HCT116 (cell line): ENCODE data around the gene FBXW4. TPM values are rescaled to one million over a fixed set of nuclear protein-coding genes. Genes with fewer than 3 reads are reported as not detected.

Experiments used
- ATAC-seq: fragments of 200-7000 bp; cut with Tn5 transposase; 2 replicates; pipeline ENCODE4 v1.9.1; 2020; ENCODE audit warnings: mild to moderate bottlenecking, moderate library complexity
- BruUV-seq: library from RNA; stranded (reverse); fragments of 400-500 nt; replicated peaks from 2 replicates; lab custom pipeline; 2021; lab: Mats Ljungman, UMichigan
- CTCF ChIA-PET: fragments of 300-600 bp; sonication (Branson Sonifier 250); formaldehyde crosslinking; loops from one replicate; lab custom pipeline; 2021; ENCODE audit warnings: antibody characterized with exemption; lab: Charles Lee
- POLR2A ChIA-PET: fragments of 300-600, 350-600 bp; sonication (Branson Sonifier 250); formaldehyde crosslinking; loops from one replicate; lab custom pipeline; 2021; ENCODE audit warnings: antibody characterized with exemption; lab: Charles Lee
- RAD21 ChIA-PET, 2 experiments: fragments of 300-600 bp; sonication (Branson Sonifier 250); formaldehyde crosslinking; loops; one replicate each; lab custom pipeline; 2023; ENCODE audit warnings: low total read pairs in 2 of 2; ENCODE audit not compliant: uncharacterized antibody in 2 of 2, unreplicated experiment in 2 of 2, low non-redundant PET in 1 of 2; lab: Charles Lee
- DNase-seq: peaks from one replicate; pipeline ENCODE4 v3.0.0-alpha.2; 2010; ENCODE audit warnings: low read depth, low spot score
- H2AFZ ChIP-seq: fragments of 200-600 bp; shearing (Covaris generic), sonication (generic); 2 replicates; pipeline ENCODE4 v1.6.1; 2017; ENCODE audit warnings: low read depth, mixed run types, mixed read lengths, antibody characterized with exemption, low read length; ENCODE audit not compliant: poor library complexity, severe bottlenecking
- H3K27ac ChIP-seq: 2 replicates; pipeline ENCODE4 v1.5.1; 2012; ENCODE audit warnings: low read depth, low read length
- H3K27me3 ChIP-seq: fragments of 200-600 bp; sonication (generic); 2 replicates; pipeline ENCODE4 v1.6.1; 2016; ENCODE audit warnings: mixed run types, low read length, mixed read lengths; ENCODE audit not compliant: insufficient read depth
- H3K36me3 ChIP-seq, 2 experiments: fragments of 200-500 bp in 1 of 2; fragments of 200-600 bp in 1 of 2; sonication (Bioruptor generic) in 1 of 2; sonication (generic) in 1 of 2; 2 replicates each; pipeline versions ENCODE4 v1.5.1 to v1.6.1; 2014 to 2016; ENCODE audit warnings: low read length in 2 of 2, inconsistent platforms in 1 of 2, mixed read lengths in 1 of 2, mixed run types in 1 of 2; ENCODE audit not compliant: insufficient read depth in 2 of 2, control insufficient read depth in 1 of 2
- H3K4me1 ChIP-seq, 2 experiments: fragments of 200-600 bp in 1 of 2; sonication (generic) in 1 of 2; 2 replicates each; pipeline versions ENCODE4 v1.5.1 to v1.6.1; 2012 to 2017; ENCODE audit warnings: low read length in 2 of 2, inconsistent platforms in 1 of 2, mild to moderate bottlenecking in 1 of 2, mixed read lengths in 1 of 2, mixed run types in 1 of 2, moderate library complexity in 1 of 2; ENCODE audit not compliant: insufficient read depth in 2 of 2, control insufficient read depth in 1 of 2
- H3K4me2 ChIP-seq: fragments of 200-600 bp; sonication (generic); 2 replicates; pipeline ENCODE4 v1.6.1; 2017; ENCODE audit warnings: mixed run types, low read length, mixed read lengths
- H3K4me3 ChIP-seq, 2 experiments: fragments of 200-600 bp in 1 of 2; sonication (generic) in 1 of 2; replicated peaks in 1 of 2; 2 replicates each; pipeline ENCODE4 v1.5.1; 2011 to 2016; ENCODE audit warnings: low read length in 2 of 2, control low read depth in 1 of 2, low read depth in 1 of 2, mild to moderate bottlenecking in 1 of 2, mixed read lengths in 1 of 2, mixed run types in 1 of 2
- H3K79me2 ChIP-seq: fragments of 200-600 bp; sonication (generic); 2 replicates; pipeline ENCODE4 v1.6.1; 2017; ENCODE audit warnings: mild to moderate bottlenecking, mixed run types, low read length, moderate library complexity, mixed read lengths; ENCODE audit not compliant: insufficient read depth
- H3K9ac ChIP-seq: fragments of 200-600 bp; sonication (generic); 2 replicates; pipeline ENCODE4 v1.6.1; 2016; ENCODE audit warnings: low read length, mixed read lengths
- H3K9me2 ChIP-seq: fragments of 200-600 bp; sonication (generic), shearing (Covaris generic); 2 replicates; pipeline ENCODE4 v1.6.1; 2017; ENCODE audit warnings: mixed run types, mild to moderate bottlenecking, moderate library complexity; ENCODE audit not compliant: insufficient read depth
- H3K9me3 ChIP-seq, 2 experiments: fragments of 200-500 bp in 1 of 2; fragments of 200-600 bp in 1 of 2; sonication (Bioruptor generic) in 1 of 2; sonication (generic) in 1 of 2; 2 replicates each; pipeline ENCODE4 v1.6.1; 2014 to 2017; ENCODE audit warnings: low read length in 2 of 2, mixed read lengths in 2 of 2, inconsistent platforms in 1 of 2, low read depth in 1 of 2, mild to moderate bottlenecking in 1 of 2, mixed run types in 1 of 2, moderate library complexity in 1 of 2; ENCODE audit not compliant: control insufficient read depth in 1 of 2, insufficient read depth in 1 of 2
- H4K20me1 ChIP-seq: fragments of 200-600 bp; sonication (generic), shearing (Covaris generic); 2 replicates; pipeline ENCODE4 v1.6.1; 2017; ENCODE audit warnings: mixed run types, mild to moderate bottlenecking, moderate library complexity; ENCODE audit not compliant: insufficient read depth
- CEBPB ChIP-seq: IDR thresholded peaks from 2 replicates; pipeline ENCODE4 v1.6.1; 2012; ENCODE audit warnings: low read depth
- CTCF ChIP-seq, 3 experiments: fragments of 200-600 bp in 1 of 3; sonication (generic) in 1 of 3; IDR thresholded peaks in 2 of 3; conservative IDR thresholded peaks in 1 of 3; 2 replicates each; pipeline ENCODE4 v1.5.1; 2012 to 2017; ENCODE audit warnings: low read depth in 2 of 3, low read length in 2 of 3, antibody characterized with exemption in 1 of 3, borderline replicate concordance in 1 of 3, control low read depth in 1 of 3, mild to moderate bottlenecking in 1 of 3, mixed read lengths in 1 of 3, mixed run types in 1 of 3, moderate library complexity in 1 of 3; ENCODE audit not compliant: insufficient read depth in 1 of 3
- EZH2 ChIP-seq: fragments of 200-600 bp; sonication (generic); IDR thresholded peaks from 2 replicates; pipeline ENCODE4 v1.6.1; 2017; ENCODE audit warnings: antibody characterized with exemption, mixed run types
- REST ChIP-seq: IDR thresholded peaks from 2 replicates; pipeline ENCODE4 v1.6.1; 2012; ENCODE audit warnings: low read depth
- ZBTB33 ChIP-seq: IDR thresholded peaks from 2 replicates; pipeline ENCODE4 v1.6.1; 2011; ENCODE audit warnings: mild to moderate bottlenecking, low read length, moderate library complexity; ENCODE audit not compliant: insufficient replicate concordance; ENCODE audit errors: extremely low read depth
- ZFX ChIP-seq: fragments of 450-650 bp; IDR thresholded peaks from 2 replicates; pipeline ENCODE4 v1.6.1; 2017
- intact Hi-C: fragments of 100-400 bp; cut with micrococcal nuclease; formaldehyde crosslinking; loops from 2 replicates; pipeline ENCODE4 v1.10.0; 2022
- total RNA-seq: library from RNA; stranded (reverse); gene quantifications from one replicate; pipeline ENCODE4 v1.2.1, GENCODE V29; 2021; ENCODE audit not compliant: unreplicated experiment

The FBXW4 gene
- total RNA-seq, 1 experiment from 2014 or later, result 35.3 TPM

GRCh38 chr10:101710059-101710695, 15.2 kb upstream of the FBXW4 start:
- H3K9me3 ChIP-seq, result no peaks in the 10 kb centered on the region
- RAD21 ChIA-PET, result no interaction called here
- no peak overlapping the region for H3K9ac ChIP-seq
- H3K4me1 ChIP-seq, result no peaks in the 10 kb centered on the region
- no peak overlapping the region for H3K4me3 ChIP-seq
- no peaks in the 10 kb centered on the region for H3K79me2 ChIP-seq
- intact Hi-C loops, result no loop called here
- POLR2A ChIA-PET, result no interaction called here
- BruUV-seq, result no TSS peak
- H3K36me3 ChIP-seq, result no peaks in the 10 kb centered on the region
- no peak overlapping the region for H3K27ac ChIP-seq
- TF ChIP-seq CTCF (IDR thresholded peaks at IDR 0.05 in 2 of 3, conservative IDR thresholded peaks at IDR 0.05 in 1 of 3; ENCODE audit: borderline replicate concordance in 1 of 3, insufficient read depth in 1 of 3, low read depth in 2 of 3, low read length in 2 of 3) (0 out of 6 replicates have a peak, but pooled peaks of 1 of the 3 experiments have one; percentile 3), EZH2 (no peak)
- CTCF ChIA-PET, result interaction anchor here (1.0 kb wide), 1 partner anchor 107 kb away, joined by 5 read pairs; no protein-coding TSS in a partner anchor
- no peak overlapping the region for H3K4me2 ChIP-seq
- DNase-seq (no peak), ATAC-seq (no peak; the same call in 1 of the 2 replicates)
- H3K27me3 ChIP-seq, result peaks cover 11% of the 10 kb centered on the region
- H4K20me1 ChIP-seq, result no peaks in the 10 kb centered on the region
- H3K9me2 ChIP-seq, result no peaks in the 10 kb centered on the region
- H2AFZ ChIP-seq, result no peak overlapping the region

- ChIA-PET RAD21 (no interaction called here), CTCF (interaction anchor here (1.0 kb wide), 1 partner anchor 107 kb away, joined by 5 read pairs; no protein-coding TSS in a partner anchor), POLR2A (interaction anchor here (0.7 kb wide), 1 partner anchor 1856 kb away, joined by 3 read pairs; no protein-coding TSS in a partner anchor)
- TF ChIP-seq CEBPB (no peak), ZBTB33 (no peak), REST (no peak), ZFX (no peak)
- no peak overlapping the region for H3K4me3 ChIP-seq
- H3K4me2 ChIP-seq, result no peak overlapping the region
- no peak overlapping the region for H2AFZ ChIP-seq
- no peaks in the 10 kb centered on the region for H3K36me3 ChIP-seq
- DNase-seq (no peak), ATAC-seq (no peak)
- no peak overlapping the region for H3K9ac ChIP-seq
- no peaks in the 10 kb centered on the region for H3K79me2 ChIP-seq
- no peaks in the 10 kb centered on the region for H3K4me1 ChIP-seq
- H3K9me3 ChIP-seq, result no peaks in the 10 kb centered on the region
- intact Hi-C loops, result no loop called here
- H3K27me3 ChIP-seq, result peaks cover 11% of the 10 kb centered on the region
- no TSS peak for BruUV-seq
- H3K9me2 ChIP-seq, result no peaks in the 10 kb centered on the region
- H4K20me1 ChIP-seq, result no peaks in the 10 kb centered on the region
- H3K27ac ChIP-seq, result no peak overlapping the region
Observed at GRCh38 chr10:101709359-101710058, 14.5 kb upstream of the FBXW4 start.
